Neural cell (in vitro differentiated cells): ENCODE data around the gene TSPAN31. TPM values are rescaled to one million over a fixed set of nuclear protein-coding genes. Genes with fewer than 3 reads are reported as not detected.

Experiments
- H2AFZ ChIP-seq: fragments of 200-600, 300-800 bp; sonication (generic), shearing (Covaris generic); 2 replicates; pipeline ENCODE4 v1.6.0; 2014; ENCODE audit warnings: low read depth, mild to moderate bottlenecking, antibody characterized with exemption, low read length, moderate library complexity
- H3F3A ChIP-seq: fragments of 200-600 bp; shearing (Covaris generic); 2 replicates; pipeline ENCODE4 v1.6.1; 2016; ENCODE audit warnings: mild to moderate bottlenecking, moderate library complexity, mixed read lengths, antibody characterized with exemption, low read length; ENCODE audit not compliant: insufficient read depth, poor library complexity, severe bottlenecking
- H3K27ac ChIP-seq: fragments of 200-600, 300-800 bp; sonication (generic), shearing (Covaris generic); 2 replicates; pipeline ENCODE4 v1.5.1; 2014; ENCODE audit warnings: mild to moderate bottlenecking, low read length, moderate library complexity
- H3K27me3 ChIP-seq: fragments of 300-800, 200-600 bp; sonication (generic), shearing (Covaris generic); 2 replicates; pipeline ENCODE4 v1.6.0; 2014; ENCODE audit warnings: mild to moderate bottlenecking, low read depth, low read length, moderate library complexity; ENCODE audit not compliant: insufficient read depth
- H3K36me3 ChIP-seq: fragments of 300-800, 200-600 bp; sonication (generic), shearing (Covaris generic); 2 replicates; pipeline ENCODE4 v1.5.1; 2014; ENCODE audit warnings: mild to moderate bottlenecking, antibody characterized with exemption, low read length, moderate library complexity; ENCODE audit not compliant: insufficient read depth
- H3K4me2 ChIP-seq: fragments of 300-800, 200-600 bp; sonication (generic), shearing (Covaris generic); 2 replicates; pipeline ENCODE4 v1.6.0; 2014; ENCODE audit warnings: mild to moderate bottlenecking, low read length
- H3K4me3 ChIP-seq: fragments of 300-800, 200-600 bp; sonication (generic), shearing (Covaris generic); 2 replicates; pipeline ENCODE4 v1.5.1; 2014; ENCODE audit warnings: mild to moderate bottlenecking, low read length, moderate library complexity
- H3K79me2 ChIP-seq: fragments of 200-600 bp; shearing (Covaris generic); replicated peaks from 2 replicates; pipeline ENCODE4 v1.6.0; 2014; ENCODE audit warnings: mild to moderate bottlenecking, low read length, moderate library complexity; ENCODE audit not compliant: insufficient read depth
- H3K9ac ChIP-seq: fragments of 300-800, 200-600 bp; sonication (generic), shearing (Covaris generic); 2 replicates; pipeline ENCODE4 v1.6.1; 2016; ENCODE audit warnings: mild to moderate bottlenecking, low read length, mixed read lengths
- H3K9me2 ChIP-seq: fragments of 200-600 bp; shearing (Covaris generic); 2 replicates; pipeline ENCODE4 v1.6.1; 2016; ENCODE audit warnings: mild to moderate bottlenecking, low read length, mixed read lengths; ENCODE audit not compliant: insufficient read depth
- H3K9me3 ChIP-seq: fragments of 200-600, 300-800 bp; sonication (generic), shearing (Covaris generic); 2 replicates; pipeline ENCODE4 v1.6.1; 2016; ENCODE audit warnings: mild to moderate bottlenecking, mixed run types, low read length, moderate library complexity, mixed read lengths
- H4K20me1 ChIP-seq: fragments of 200-600 bp; shearing (Covaris generic); 2 replicates; pipeline ENCODE4 v1.6.1; 2016; ENCODE audit warnings: mild to moderate bottlenecking, mixed run types; ENCODE audit not compliant: insufficient read depth
- CTCF ChIP-seq: fragments of 450-650 bp; IDR thresholded peaks from 2 replicates; pipeline ENCODE4 v1.5.1; 2014; ENCODE audit warnings: antibody characterized with exemption, mild to moderate bottlenecking, moderate library complexity; ENCODE audit not compliant: poor library complexity, severe bottlenecking
- EP300 ChIP-seq: fragments of 450-650 bp; conservative IDR thresholded peaks from 2 replicates; pipeline ENCODE4 v1.6.1; 2014; ENCODE audit warnings: antibody characterized with exemption, mild to moderate bottlenecking, moderate library complexity; ENCODE audit not compliant: poor library complexity, severe bottlenecking
- EZH2 ChIP-seq: fragments of 200-600, 300-800 bp; shearing (Covaris generic), sonication (generic); IDR thresholded peaks from 2 replicates; pipeline ENCODE4 v1.6.1; 2014; ENCODE audit warnings: antibody characterized with exemption, low read length, borderline replicate concordance, mild to moderate bottlenecking; ENCODE audit not compliant: insufficient read depth, poor library complexity, severe bottlenecking
- MXI1 ChIP-seq: fragments of 450-650 bp; conservative IDR thresholded peaks from 2 replicates; pipeline ENCODE4 v1.6.1; 2014; ENCODE audit warnings: antibody characterized with exemption, mild to moderate bottlenecking; ENCODE audit not compliant: poor library complexity, severe bottlenecking
- POLR2AphosphoS5 ChIP-seq: IDR thresholded peaks from 2 replicates; pipeline ENCODE4 v1.6.1; 2012
- RAD21 ChIP-seq: fragments of 450-650 bp; conservative IDR thresholded peaks from 2 replicates; pipeline ENCODE4 v1.6.1; 2014; ENCODE audit warnings: antibody characterized with exemption, mild to moderate bottlenecking, moderate library complexity
- REST ChIP-seq: IDR thresholded peaks from 2 replicates; pipeline ENCODE4 v1.6.1; 2012; ENCODE audit warnings: borderline replicate concordance
- SMC3 ChIP-seq: fragments of 450-650 bp; conservative IDR thresholded peaks from 2 replicates; pipeline ENCODE4 v1.6.1; 2014; ENCODE audit warnings: antibody characterized with exemption, mild to moderate bottlenecking, moderate library complexity; ENCODE audit not compliant: poor library complexity
- TAF1 ChIP-seq: IDR thresholded peaks from 2 replicates; pipeline ENCODE4 v1.6.1; 2012; ENCODE audit warnings: low read depth
- polyA plus RNA-seq: library from polyadenylated mRNA; depleted of rRNA; stranded (reverse); fragments of >200 nt; gene quantifications from 2 replicates; pipeline ENCODE4 v1.2.3, GENCODE V29; 2014

TSPAN31 gene
- polyA plus RNA-seq, 1 donor from 2014 or later = 85.3 TPM

- Histone ChIP-seq H4K20me1 (no peaks in the 10 kb centered on the region), H3K9me2 (no peaks in the 10 kb centered on the region), H3K4me3 (no peak overlapping the region), H2AFZ (no peak overlapping the region), H3K36me3 (no peaks in the 10 kb centered on the region), H3K9me3 (no peaks in the 10 kb centered on the region), H3K4me2 (no peak overlapping the region), H3K27me3 (no peaks in the 10 kb centered on the region), H3K79me2 (no peaks in the 10 kb centered on the region), H3F3A (no peaks in the 10 kb centered on the region), H3K9ac (no peak overlapping the region), H3K27ac (no peak overlapping the region)
- TF ChIP-seq TAF1 = no peak
- TF ChIP-seq SMC3 = no peak
- TF ChIP-seq POLR2AphosphoS5 = no peak
- no peak for TF ChIP-seq CTCF
- no peak for TF ChIP-seq EP300
- no peak for TF ChIP-seq RAD21
- TF ChIP-seq MXI1 = no peak
- TF ChIP-seq EZH2 = no peak
- no peak for TF ChIP-seq REST
Observed at GRCh38 chr12:57796996-57797395, 52.2 kb downstream of the TSPAN31 start.

- Histone ChIP-seq H3K36me3 (no peaks in the 10 kb centered on the region), H3F3A (no peaks in the 10 kb centered on the region), H3K27me3 (no peaks in the 10 kb centered on the region), H3K9me2 (no peaks in the 10 kb centered on the region), H3K4me2 (no peak overlapping the region), H3K4me3 (no peak overlapping the region), H2AFZ (no peak overlapping the region), H3K9ac (no peak overlapping the region), H4K20me1 (no peaks in the 10 kb centered on the region), H3K27ac (no peak overlapping the region), H3K79me2 (no peaks in the 10 kb centered on the region), H3K9me3 (no peaks in the 10 kb centered on the region)
- TF ChIP-seq RAD21 = no peak
- TF ChIP-seq EZH2 = no peak
- TF ChIP-seq POLR2AphosphoS5 = no peak
- TF ChIP-seq REST = no peak
- no peak for TF ChIP-seq TAF1
- TF ChIP-seq EP300 = no peak
- no peak for TF ChIP-seq SMC3
- TF ChIP-seq CTCF = no peak
- no peak for TF ChIP-seq MXI1
Observed at GRCh38 chr12:57797933-57798332, 53.1 kb downstream of the TSPAN31 start.
